ENCODE results near the gene RPA1.

RPA1 gene

GRCh38 chr17:1947229-1947742 is 117.5 kb downstream of the RPA1 start:
- no peak for DNase-seq (ENCODE audit: low read depth)
- in situ Hi-C loops (cut with HindIII; ENCODE audit: low sequenced_read_pairs): no loop called here
- TF ChIP-seq CTCF (IDR thresholded peaks at IDR 0.05; ENCODE audit: low read depth, low read length, missing control alignments): no peak
- H3K4me3 ChIP-seq (ENCODE audit: low read depth, low read length): no peak overlapping the region

- DNase-seq (ENCODE audit: low read depth): no peak
- in situ Hi-C loops (cut with HindIII; ENCODE audit: low sequenced_read_pairs): no loop called here
- no peak for TF ChIP-seq CTCF (IDR thresholded peaks at IDR 0.05; ENCODE audit: low read depth, low read length, missing control alignments)
- no peak overlapping the region for H3K4me3 ChIP-seq (ENCODE audit: low read depth, low read length)
Measured at GRCh38 chr17:1947743-1948516, 118.1 kb downstream of the RPA1 start.

GRCh38 chr17:1948517-1948825 is 118.7 kb downstream of the RPA1 start:
- in situ Hi-C loops (cut with HindIII; ENCODE audit: low sequenced_read_pairs): no loop called here
- H3K4me3 ChIP-seq (ENCODE audit: low read depth, low read length): no peak overlapping the region
- no peak for DNase-seq (ENCODE audit: low read depth)
- no peak for TF ChIP-seq CTCF (IDR thresholded peaks at IDR 0.05; ENCODE audit: low read depth, low read length, missing control alignments)
